Endothelial cell of umbilical vein (primary cell): ENCODE measurements around the gene MATR3. TPM values are rescaled to one million over a fixed set of nuclear protein-coding genes. Genes with fewer than 3 reads are reported as not detected.

Source experiments
- BruUV-seq: library from RNA; stranded (reverse); fragments of 400-500 nt; replicated peaks from 2 replicates; lab custom pipeline; 2021; lab: Mats Ljungman, UMichigan
- CTCF ChIA-PET: fragments of 300-600, 350-600 bp; sonication (Branson Sonifier 250); formaldehyde crosslinking; loops from one replicate; lab custom pipeline; 2021; ENCODE audit warnings: antibody characterized with exemption, inconsistent platforms; lab: Charles Lee
- POLR2A ChIA-PET: fragments of 300-600, 350-600 bp; sonication (Branson Sonifier 250); formaldehyde crosslinking; loops from one replicate; lab custom pipeline; 2021; ENCODE audit warnings: antibody characterized with exemption, inconsistent platforms; lab: Charles Lee
- DNase-seq: peaks from one replicate; pipeline ENCODE4 v3.0.0-alpha.2; 2011; ENCODE audit warnings: low read depth, low spot score
- FAIRE-seq: peaks from 2 replicates; lab custom pipeline; 2011; peaks lifted over from hg19 to GRCh38; lab: Jason Lieb, UNC
- H2AFZ ChIP-seq: 2 replicates; pipeline ENCODE4 v1.6.0; 2012; ENCODE audit warnings: low read depth, low read length, control low read depth, inconsistent platforms
- H3K27ac ChIP-seq: 2 replicates; pipeline ENCODE4 v1.5.1; 2011; ENCODE audit warnings: low read depth, mild to moderate bottlenecking, control low read depth, low read length, moderate library complexity; ENCODE audit not compliant: insufficient read depth
- H3K27me3 ChIP-seq, 2 experiments: 2 replicates each; pipeline versions ENCODE4 v1.6.0 to v1.6.1; 2011; ENCODE audit warnings: low read length in 2 of 2, mixed read lengths in 1 of 2; ENCODE audit not compliant: control insufficient read depth in 2 of 2, insufficient read depth in 2 of 2
- H3K36me3 ChIP-seq, 2 experiments: 2 replicates in 1 of 2; 3 replicates in 1 of 2; pipeline ENCODE4 v1.5.1; 2011; ENCODE audit warnings: low read length in 2 of 2, mild to moderate bottlenecking in 1 of 2, moderate library complexity in 1 of 2; ENCODE audit not compliant: control insufficient read depth in 2 of 2, insufficient read depth in 2 of 2; ENCODE audit errors: extremely low read depth in 1 of 2
- H3K4me1 ChIP-seq: 3 replicates; pipeline ENCODE4 v1.5.1; 2011; ENCODE audit warnings: mild to moderate bottlenecking, low read length; ENCODE audit not compliant: control insufficient read depth, insufficient read depth; ENCODE audit errors: extremely low read depth
- H3K4me2 ChIP-seq: 2 replicates; pipeline ENCODE4 v1.6.1; 2011; ENCODE audit warnings: low read length, control low read depth, mixed read lengths; ENCODE audit not compliant: insufficient read depth
- H3K4me3 ChIP-seq, 3 experiments: fragments of 200-600 bp in 1 of 3; sonication (generic), shearing (Covaris generic) in 1 of 3; replicated peaks in 1 of 3; 2 replicates each; pipeline ENCODE4 v1.5.1; 2011 to 2016; ENCODE audit warnings: control low read depth in 3 of 3, low read length in 3 of 3, mild to moderate bottlenecking in 2 of 3, inconsistent platforms in 1 of 3, low read depth in 1 of 3, moderate library complexity in 1 of 3; ENCODE audit not compliant: insufficient read depth in 1 of 3
- H3K79me2 ChIP-seq: 2 replicates; pipeline ENCODE4 v1.6.0; 2012; ENCODE audit warnings: low read length, inconsistent platforms; ENCODE audit not compliant: control insufficient read depth, insufficient read depth
- H3K9ac ChIP-seq: replicated peaks from 2 replicates; pipeline ENCODE3; 2011; ENCODE audit warnings: low read length, control low read depth; ENCODE audit not compliant: insufficient read depth; ENCODE audit errors: extremely low read depth
- H3K9me1 ChIP-seq: replicated peaks from 3 replicates; pipeline ENCODE4 v1.6.0; 2011; ENCODE audit warnings: mild to moderate bottlenecking, low read length; ENCODE audit not compliant: control insufficient read depth, insufficient read depth; ENCODE audit errors: extremely low read depth
- H3K9me3 ChIP-seq: replicated peaks from 2 replicates; pipeline ENCODE4 v1.5.1; 2012; ENCODE audit warnings: low read length, inconsistent platforms; ENCODE audit not compliant: control insufficient read depth, insufficient read depth
- H4K20me1 ChIP-seq: replicated peaks from 2 replicates; pipeline ENCODE3; 2011; ENCODE audit warnings: mild to moderate bottlenecking, low read length; ENCODE audit not compliant: control insufficient read depth, insufficient read depth; ENCODE audit errors: extremely low read depth
- EZH2 ChIP-seq: IDR thresholded peaks from 2 replicates; pipeline ENCODE4 v1.6.1; 2012; ENCODE audit warnings: borderline replicate concordance, low read depth, mild to moderate bottlenecking, moderate library complexity, low read length, inconsistent platforms; ENCODE audit not compliant: severe bottlenecking
- FOS ChIP-seq: IDR thresholded peaks from 2 replicates; pipeline ENCODE4 v1.6.1; 2011; ENCODE audit warnings: mild to moderate bottlenecking, low read length, moderate library complexity, borderline replicate concordance; ENCODE audit not compliant: insufficient read depth
- GATA2 ChIP-seq: IDR thresholded peaks from 2 replicates; pipeline ENCODE4 v1.7.0; 2011; ENCODE audit warnings: low read depth, mild to moderate bottlenecking, moderate library complexity, mixed read lengths, low read length; ENCODE audit not compliant: insufficient read length, insufficient read depth
- JUN ChIP-seq: IDR thresholded peaks from 2 replicates; pipeline ENCODE4 v1.6.1; 2011; ENCODE audit warnings: borderline replicate concordance, low read depth; ENCODE audit not compliant: insufficient read length, insufficient read depth
- MYC ChIP-seq: IDR thresholded peaks from one replicate; pipeline ENCODE4 v1.6.1; 2011; ENCODE audit warnings: mild to moderate bottlenecking, low read depth, low read length
- POLR2A ChIP-seq: IDR thresholded peaks from 2 replicates; pipeline ENCODE4 v1.6.1; 2012; ENCODE audit warnings: low read depth, mild to moderate bottlenecking, control low read depth, low read length
- POLR2AphosphoS5 ChIP-seq: IDR thresholded peaks from 2 replicates; pipeline ENCODE4 v1.6.1; 2012; ENCODE audit warnings: low read depth, mild to moderate bottlenecking, control low read depth, low read length, moderate library complexity; ENCODE audit not compliant: insufficient read depth
- dilution Hi-C: fragments of 300-500 bp; cut with MboI; formaldehyde crosslinking; loops from one replicate; pipeline ENCODE4 v1.15.0; 2019; ENCODE audit warnings: low sequenced_read_pairs; ENCODE audit not compliant: extremely low pct_ligation_motif_present
- intact Hi-C: fragments of 100-400 bp; cut with micrococcal nuclease; formaldehyde crosslinking; loops from one replicate; pipeline ENCODE4 v1.10.0; 2022
- polyA plus RNA-seq, 4 experiments: library from polyadenylated mRNA; depleted of rRNA in 3 of 4; stranded (reverse) in 3 of 4; unstranded in 1 of 4; fragments of >200 nt; gene quantifications; 2 replicates each; pipeline versions ENCODE4 v1.2.1 to v1.2.3, GENCODE V29; 2011 to 2012; ENCODE audit warnings: missing spikeins in 1 of 4
- total RNA-seq: library from RNA; stranded (reverse); gene quantifications from 2 replicates; pipeline ENCODE4 v1.2.3, GENCODE V29; 2021
- TF ChIP-seq, protein P1 (sequence below): IDR thresholded peaks from 2 replicates; pipeline ENCODE4 v1.6.1; 2011; ENCODE audit not compliant: insufficient read depth, insufficient read length

MATR3 gene
- total and polyA plus RNA-seq, 2 donors (not counting 3 experiments of a cell fraction or from before 2014, with no cell fraction given) = 64.0 to 158 TPM

GRCh38 chr5:139315056-139315615, 21.6 kb downstream of the MATR3 start:
- H3K4me1 ChIP-seq = no peaks in the 10 kb centered on the region
- H3K4me3 ChIP-seq = no peak overlapping the region
- H3K9me1 ChIP-seq = no peaks in the 10 kb centered on the region
- intact Hi-C loops (no loop called here), dilution Hi-C loops (no loop called here)
- peaks cover 84% of the 10 kb centered on the region for H3K79me2 ChIP-seq
- no peaks in the 10 kb centered on the region for H3K9me3 ChIP-seq
- no peak for FAIRE-seq
- H3K4me2 ChIP-seq = no peak overlapping the region
- H3K36me3 ChIP-seq = peaks cover 17 to 32% of the 10 kb centered on the region in 2 experiments
- ChIA-PET CTCF (interaction anchor here (0.9 to 2.3 kb wide), 3 partner anchors 9 to 17 kb away, joined by 3 to 6 read pairs (median 3); no protein-coding TSS in a partner anchor), POLR2A (no interaction called here)
- BruUV-seq = no TSS peak
- no peak overlapping the region for H3K9ac ChIP-seq
- H3K27me3 ChIP-seq = no peaks in the 10 kb centered on the region
- DNase-seq = no peak
- no peak overlapping the region for H3K27ac ChIP-seq
- H4K20me1 ChIP-seq = peaks cover 26% of the 10 kb centered on the region
- H2AFZ ChIP-seq = no peak overlapping the region
- TF ChIP-seq MYC (no peak), FOS (no peak), POLR2A (no peak), GATA2 (no peak), EZH2 (no peak), POLR2AphosphoS5 (no peak), JUN (no peak)
- TF ChIP-seq, protein P1, sequence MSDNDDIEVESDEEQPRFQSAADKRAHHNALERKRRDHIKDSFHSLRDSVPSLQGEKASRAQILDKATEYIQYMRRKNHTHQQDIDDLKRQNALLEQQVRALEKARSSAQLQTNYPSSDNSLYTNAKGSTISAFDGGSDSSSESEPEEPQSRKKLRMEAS = no peak
